B cell (primary cell): Measurements from ENCODE around the gene CAMK1D. TPM values are rescaled to one million over a fixed set of nuclear protein-coding genes. Genes with fewer than 3 reads are reported as not detected.
A peak's percentile ranks its signal among the peaks of the same experiment; 100 is the strongest.

Experiments used
- ATAC-seq: fragments of 200-7000 bp; cut with Tn5 transposase; one replicate; pipeline ENCODE4 v1.10.0; 2021; ENCODE audit warnings: low read depth, mild to moderate bottlenecking, moderate number of reproducible peaks, moderate library complexity
- CTCF ChIA-PET: fragments of 350-600 bp; sonication (Branson Sonifier 250); formaldehyde crosslinking; loops from one replicate; lab custom pipeline; 2021; ENCODE audit warnings: antibody characterized with exemption, inconsistent platforms; lab: Charles Lee
- POLR2A ChIA-PET: fragments of 350-600 bp; sonication (Branson Sonifier 250); formaldehyde crosslinking; loops from one replicate; lab custom pipeline; 2021; ENCODE audit warnings: antibody characterized with exemption; lab: Charles Lee
- DNase-seq: peaks from one replicate; pipeline ENCODE4 v3.0.0; 2013
- H2AFZ ChIP-seq: 2 replicates; pipeline ENCODE4 v1.6.1; 2012; ENCODE audit warnings: mild to moderate bottlenecking, low read depth, low read length; ENCODE audit not compliant: insufficient read depth, poor library complexity, severe bottlenecking
- H3K27ac ChIP-seq, 2 donors: 1 replicate in 1 of 2; 2 replicates in 1 of 2; pipeline ENCODE4 v1.5.1; 2012 to 2013; ENCODE audit warnings: low read length in 2 of 2, mild to moderate bottlenecking in 2 of 2, moderate library complexity in 1 of 2
- H3K27me3 ChIP-seq, 4 experiments: fragments of 200-600 bp in 1 of 4; sonication (generic) in 1 of 4; replicated peaks in 1 of 4; 1 replicate in 2 of 4; 2 replicates in 2 of 4; pipeline versions ENCODE4 v1.6.1 to v1.7.0; 2013 to 2016; ENCODE audit warnings: low read length in 3 of 4, mild to moderate bottlenecking in 2 of 4, mixed read lengths in 1 of 4, moderate library complexity in 1 of 4; ENCODE audit not compliant: insufficient read depth in 4 of 4, control insufficient read depth in 3 of 4; ENCODE audit errors: control extremely low read depth in 1 of 4
- H3K36me3 ChIP-seq, 2 experiments: replicated peaks in 1 of 2; 1 replicate in 1 of 2; 2 replicates in 1 of 2; pipeline versions ENCODE4 v1.6.1 to v1.7.1; 2013; ENCODE audit warnings: low read length in 1 of 2; ENCODE audit not compliant: insufficient read depth in 2 of 2, control insufficient read depth in 1 of 2; ENCODE audit errors: control extremely low read depth in 1 of 2, extremely low read depth in 1 of 2
- H3K4me1 ChIP-seq, 2 donors: fragments of 200-600 bp in 1 of 2; sonication (generic) in 1 of 2; 1 replicate in 1 of 2; 2 replicates in 1 of 2; pipeline versions ENCODE4 v1.5.1 to v1.6.1; 2013 to 2017; ENCODE audit warnings: low read length in 2 of 2; ENCODE audit not compliant: control insufficient read depth in 2 of 2, insufficient read depth in 2 of 2
- H3K4me2 ChIP-seq: replicated peaks from 2 replicates; pipeline ENCODE3; 2012; ENCODE audit warnings: mild to moderate bottlenecking, low read depth, low read length; ENCODE audit not compliant: poor library complexity, severe bottlenecking
- H3K4me3 ChIP-seq, 5 experiments: fragments of 200-600 bp in 1 of 5; sonication (generic) in 1 of 5; 1 replicate in 3 of 5; 2 replicates in 2 of 5; pipeline versions ENCODE4 v1.5.1 to v1.7.0; 2011 to 2016; ENCODE audit warnings: low read length in 4 of 5, mild to moderate bottlenecking in 4 of 5, low read depth in 2 of 5, control low read depth in 1 of 5, moderate library complexity in 1 of 5; ENCODE audit not compliant: insufficient read depth in 1 of 5; ENCODE audit errors: control extremely low read depth in 1 of 5, extremely low read depth in 1 of 5
- H3K79me2 ChIP-seq: fragments of 200-600 bp; sonication (generic); one replicate; pipeline ENCODE4 v1.6.0; 2016; ENCODE audit warnings: low read length; ENCODE audit not compliant: control insufficient read depth, insufficient read depth
- H3K9ac ChIP-seq: fragments of 200-600 bp; sonication (generic); 2 replicates; pipeline ENCODE4 v1.6.1; 2017; ENCODE audit warnings: mild to moderate bottlenecking, low read length, moderate library complexity
- H3K9me3 ChIP-seq, 3 donors: one replicate each; pipeline versions ENCODE4 v1.6.1 to v1.7.1; 2013; ENCODE audit warnings: low read length in 2 of 3; ENCODE audit not compliant: control insufficient read depth in 2 of 3, insufficient read depth in 1 of 3; ENCODE audit errors: control extremely low read depth in 1 of 3
- H4K20me1 ChIP-seq: 2 replicates; pipeline ENCODE4 v1.6.0; 2012; ENCODE audit warnings: mild to moderate bottlenecking, low read length; ENCODE audit not compliant: insufficient read depth, control insufficient read depth, poor library complexity, severe bottlenecking
- H3K27ac Mint-ChIP-seq: one replicate; pipeline ENCODE4 v1.8.0; 2021; ENCODE audit warnings: mixed read lengths
- H3K27me3 Mint-ChIP-seq: one replicate; pipeline ENCODE4 v1.8.0; 2021; ENCODE audit warnings: mixed read lengths
- H3K4me1 Mint-ChIP-seq: one replicate; pipeline ENCODE4 v1.8.0; 2021; ENCODE audit warnings: mixed read lengths
- H3K4me3 Mint-ChIP-seq: one replicate; pipeline ENCODE4 v1.8.0; 2021; ENCODE audit warnings: mixed read lengths
- H3K9me3 Mint-ChIP-seq: one replicate; pipeline ENCODE4 v1.8.0; 2022; ENCODE audit warnings: mixed read lengths; ENCODE audit not compliant: insufficient read depth
- EZH2 ChIP-seq: IDR thresholded peaks from 2 replicates; pipeline ENCODE4 v1.6.1; 2012; ENCODE audit warnings: borderline replicate concordance, low read depth, mild to moderate bottlenecking, moderate library complexity, low read length; ENCODE audit not compliant: insufficient read depth, poor library complexity, severe bottlenecking
- WGBS: methylation state at CpG from one replicate; pipeline ENCODE4 v1.1.5; 2013; ENCODE audit warnings: missing lambda C conversion rate; ENCODE audit not compliant: insufficient coverage; 5-methylcytosine and 5-hydroxymethylcytosine counted together
- intact Hi-C: fragments of 100-400 bp; cut with micrococcal nuclease; formaldehyde crosslinking; loops from one replicate; pipeline ENCODE4 v1.10.0; 2022
- polyA plus RNA-seq: library from polyadenylated mRNA; depleted of rRNA; stranded (reverse); fragments of >200 nt; gene quantifications from 2 replicates; pipeline ENCODE4 v1.2.3, GENCODE V29; 2012
- total RNA-seq, 2 donors: library from RNA; stranded (reverse); fragments of 120-200 nt in 1 of 2; gene quantifications; 1 replicate in 1 of 2; 2 replicates in 1 of 2; pipeline versions ENCODE4 v1.2.3 to v1.2.4, GENCODE V29; 2013 to 2022
- TF ChIP-seq, protein P1 (sequence below): fragments of 200-600 bp; IDR thresholded peaks from one replicate; pipeline ENCODE4 v1.8.0; 2022; ENCODE audit warnings: antibody characterized with exemption, mild to moderate bottlenecking

CAMK1D gene
- total and polyA plus RNA-seq, 2 donors (not counting 1 experiment from before 2014, with no cell fraction given) = 34.1 to 69.7 TPM

DNA sequence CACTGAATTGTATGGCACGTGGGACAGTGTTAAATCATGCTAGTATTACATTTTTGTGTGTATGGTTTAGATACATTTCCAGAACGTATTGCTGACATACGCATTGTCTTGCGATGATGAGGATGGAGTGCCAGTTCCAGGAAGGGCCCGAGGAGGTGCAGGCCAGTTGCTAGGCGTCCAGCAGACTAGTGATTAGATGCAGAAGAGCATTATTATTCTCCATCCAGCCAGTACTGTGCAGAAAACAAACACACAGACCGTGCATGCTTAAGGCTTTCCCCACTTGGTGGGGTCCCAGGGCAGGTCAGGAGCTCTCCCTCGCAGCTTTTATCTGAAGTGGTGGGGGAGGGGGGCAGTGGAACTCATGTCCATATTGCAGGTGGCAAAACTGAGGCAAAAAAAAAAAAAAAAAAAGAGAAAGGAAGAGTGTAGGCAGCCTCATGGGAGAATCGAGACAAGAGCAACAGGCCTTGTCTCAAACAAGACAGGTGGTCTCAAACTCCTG is 189.2 kb downstream of the CAMK1D start:
- Histone ChIP-seq H3K4me2 (no peak overlapping the region), H2AFZ (no peak overlapping the region), H3K9ac (no peak overlapping the region), H3K4me1 (peaks cover 22 to 24% of the 10 kb centered on the region in 2 donors), H3K27me3 (no peaks in the 10 kb centered on the region), H3K27ac (no peak overlapping the region), H3K36me3 (no peaks in the 10 kb centered on the region), H3K9me3 (peaks cover 0 to 9% (median 0%) of the 10 kb centered on the region in 3 donors), H4K20me1 (peaks cover 89% of the 10 kb centered on the region), H3K79me2 (peaks cover 99% of the 10 kb centered on the region), H3K4me3 (no peak overlapping the region)
- intact Hi-C loops = no loop called here
- ATAC-seq = no peak
- no peaks in the 10 kb centered on the region for H3K9me3 Mint-ChIP-seq
- ChIA-PET CTCF (no interaction called here), POLR2A (no interaction called here)
- no peak overlapping the region for H3K4me3 Mint-ChIP-seq
- peak overlapping the region; percentile 54 for H3K27ac Mint-ChIP-seq
- no peak for DNase-seq
- 100% methylated on average over 3 of the region's 9 CpGs for WGBS
- H3K4me1 Mint-ChIP-seq = peaks cover 63% of the 10 kb centered on the region
- H3K27me3 Mint-ChIP-seq = no peaks in the 10 kb centered on the region
- TF ChIP-seq, protein P1, sequence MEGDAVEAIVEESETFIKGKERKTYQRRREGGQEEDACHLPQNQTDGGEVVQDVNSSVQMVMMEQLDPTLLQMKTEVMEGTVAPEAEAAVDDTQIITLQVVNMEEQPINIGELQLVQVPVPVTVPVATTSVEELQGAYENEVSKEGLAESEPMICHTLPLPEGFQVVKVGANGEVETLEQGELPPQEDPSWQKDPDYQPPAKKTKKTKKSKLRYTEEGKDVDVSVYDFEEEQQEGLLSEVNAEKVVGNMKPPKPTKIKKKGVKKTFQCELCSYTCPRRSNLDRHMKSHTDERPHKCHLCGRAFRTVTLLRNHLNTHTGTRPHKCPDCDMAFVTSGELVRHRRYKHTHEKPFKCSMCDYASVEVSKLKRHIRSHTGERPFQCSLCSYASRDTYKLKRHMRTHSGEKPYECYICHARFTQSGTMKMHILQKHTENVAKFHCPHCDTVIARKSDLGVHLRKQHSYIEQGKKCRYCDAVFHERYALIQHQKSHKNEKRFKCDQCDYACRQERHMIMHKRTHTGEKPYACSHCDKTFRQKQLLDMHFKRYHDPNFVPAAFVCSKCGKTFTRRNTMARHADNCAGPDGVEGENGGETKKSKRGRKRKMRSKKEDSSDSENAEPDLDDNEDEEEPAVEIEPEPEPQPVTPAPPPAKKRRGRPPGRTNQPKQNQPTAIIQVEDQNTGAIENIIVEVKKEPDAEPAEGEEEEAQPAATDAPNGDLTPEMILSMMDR = no peak
- no peak for TF ChIP-seq EZH2

DNA sequence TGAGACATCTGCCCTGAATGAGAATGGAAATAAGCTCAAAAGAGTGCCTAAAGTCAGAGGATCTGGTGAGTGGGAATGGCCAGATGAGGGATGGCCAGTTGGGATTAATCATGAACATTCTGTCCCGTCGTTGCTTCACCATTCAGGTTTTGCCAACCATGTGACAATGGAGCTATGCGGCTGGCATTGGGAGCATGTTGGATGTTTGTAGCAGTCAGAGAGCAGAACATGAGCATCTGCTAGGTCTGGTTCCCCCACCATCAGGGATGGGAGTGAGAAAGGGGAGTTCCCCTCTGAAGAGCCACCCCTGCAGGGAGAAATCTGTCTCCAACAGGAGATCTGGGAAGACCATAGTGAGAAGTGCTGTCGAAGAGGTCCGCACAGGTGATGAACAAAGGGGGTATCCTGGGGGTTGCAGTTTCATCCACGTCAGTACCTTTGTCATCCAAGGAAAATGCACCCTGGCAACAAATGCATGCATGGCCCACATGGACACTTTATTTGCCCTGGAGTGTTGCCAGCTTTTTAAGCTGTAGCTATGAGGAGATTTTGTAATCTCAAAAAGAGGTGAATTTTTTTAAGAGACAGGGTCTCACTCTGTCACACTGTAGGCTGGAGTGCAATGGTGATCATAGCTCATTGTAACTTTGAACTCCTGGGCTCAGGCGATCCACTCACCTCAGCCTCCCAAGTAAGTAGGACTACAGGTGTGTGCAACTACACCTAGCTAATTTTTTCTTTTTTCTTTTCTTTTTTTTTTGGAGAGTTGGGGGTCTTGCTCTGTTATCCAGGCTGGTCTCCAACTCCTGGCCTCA is 190.2 kb downstream of the CAMK1D start:
- H3K4me3 ChIP-seq = no peak overlapping the region
- H3K9me3 ChIP-seq = peaks cover 0 to 9% (median 0%) of the 10 kb centered on the region in 3 donors
- no peaks in the 10 kb centered on the region for H3K9me3 Mint-ChIP-seq
- DNase-seq = no peak
- peak overlapping the region in 1 of 2 donors; percentile 53 for H3K27ac ChIP-seq
- ChIA-PET POLR2A (no interaction called here), CTCF (interaction anchor here (1.0 kb wide), 2 partner anchors 21 to 42 kb away, joined by 3 to 4 read pairs; no protein-coding TSS in a partner anchor)
- no peak for TF ChIP-seq EZH2
- TF ChIP-seq, protein P1 = no peak
- whole genome bisulfite sequencing = 99% methylated on average over 5 of the region's 7 CpGs
- H3K9ac ChIP-seq = no peak overlapping the region
- no peak for ATAC-seq
- H3K27ac Mint-ChIP-seq = no peak overlapping the region
- H2AFZ ChIP-seq = no peak overlapping the region
- H4K20me1 ChIP-seq = peaks cover 91% of the 10 kb centered on the region
- peaks cover 99% of the 10 kb centered on the region for H3K79me2 ChIP-seq
- no peaks in the 10 kb centered on the region for H3K27me3 Mint-ChIP-seq
- H3K27me3 ChIP-seq = no peaks in the 10 kb centered on the region
- no peaks in the 10 kb centered on the region for H3K36me3 ChIP-seq
- H3K4me1 ChIP-seq = peaks cover 20 to 26% of the 10 kb centered on the region in 2 donors
- no peak overlapping the region for H3K4me3 Mint-ChIP-seq
- H3K4me2 ChIP-seq = no peak overlapping the region
- H3K4me1 Mint-ChIP-seq = peaks cover 68% of the 10 kb centered on the region
- intact Hi-C loops = no loop called here
